ENCODE results near the gene MAG. TPM values are rescaled to one million over a fixed set of nuclear protein-coding genes. Genes with fewer than 3 reads are reported as not detected.

Gene MAG
- total RNA-seq, 1 experiment from 2014 or later: 0.41 TPM

DNA sequence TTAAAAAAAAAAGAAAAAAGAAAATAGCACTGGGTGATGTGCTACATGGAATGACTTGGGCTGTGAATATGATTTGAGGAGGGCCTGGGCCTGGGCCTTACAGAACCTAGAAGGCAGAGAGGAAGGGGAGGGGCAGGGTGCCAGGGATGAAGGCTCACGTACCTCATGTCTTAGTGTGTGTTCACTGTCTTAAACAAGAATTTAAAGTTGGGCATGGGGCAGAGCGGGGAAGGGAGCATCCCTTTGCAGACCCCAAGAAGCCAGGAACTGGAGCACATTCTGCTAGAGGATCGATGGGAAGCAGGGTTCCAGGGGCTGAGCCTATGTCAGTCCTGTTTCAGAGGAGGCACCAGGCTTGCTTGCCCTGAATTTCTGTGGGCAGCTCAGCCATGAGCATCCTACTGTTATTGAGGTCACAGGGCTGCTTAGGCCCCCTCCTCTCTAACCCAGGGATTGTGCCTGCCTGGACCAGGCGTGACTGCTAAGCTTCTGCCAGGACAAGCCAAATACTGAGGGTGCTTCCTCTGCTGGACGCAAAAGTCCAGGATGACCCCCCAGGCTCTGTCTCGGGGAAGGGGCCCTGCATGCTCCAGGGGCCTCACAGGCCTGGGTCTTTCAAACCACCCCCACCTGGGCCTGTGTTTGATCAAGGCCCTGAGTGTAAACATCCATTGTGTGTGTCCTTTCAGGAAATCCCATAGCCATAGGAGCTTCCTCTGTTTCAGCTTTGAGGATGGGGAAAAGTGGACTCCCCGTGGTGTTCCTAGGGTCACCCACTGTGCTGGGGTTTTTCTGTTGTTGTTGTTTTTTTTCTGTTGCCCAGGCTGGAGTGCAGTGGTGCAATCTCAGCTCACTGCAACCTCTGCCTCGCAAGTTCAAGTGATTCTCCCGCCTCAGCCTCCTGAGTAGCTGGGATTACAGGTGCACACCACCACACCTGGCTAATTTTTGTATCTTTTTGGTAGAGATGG, 38.4 kb upstream of the MAG start:
- H3K9me3 Mint-ChIP-seq (ENCODE audit: unreplicated experiment): no peaks in the 10 kb centered on the region
- H3K4me1 Mint-ChIP-seq (ENCODE audit: low read depth, unreplicated experiment): peaks cover 13% of the 10 kb centered on the region
- no peaks in the 10 kb centered on the region for H3K27me3 Mint-ChIP-seq (ENCODE audit: insufficient read depth, unreplicated experiment)
- Histone ChIP-seq H3K9me3 (no peaks in the 10 kb centered on the region), H3K4me1 (no peaks in the 10 kb centered on the region), H3K27me3 (replicated peaks; ENCODE audit: control insufficient read depth, insufficient read depth, low read length) (no peaks in the 10 kb centered on the region), H3K36me3 (ENCODE audit: control insufficient read depth, insufficient read depth, low read length) (peaks cover 14% of the 10 kb centered on the region), H3K4me3 (ENCODE audit: low read depth, low read length) (no peak overlapping the region)
- CTCF ChIA-PET: no interaction called here
- H3K4me3 Mint-ChIP-seq (ENCODE audit: unreplicated experiment): no peak overlapping the region
- no peak for DNase-seq
- no peak overlapping the region for H3K27ac Mint-ChIP-seq (ENCODE audit: unreplicated experiment)
- POLR2A ChIA-PET: interaction anchor here (0.5 to 0.8 kb wide), 2 partner anchors 11 to 15 kb away, joined by 3 read pairs; no protein-coding TSS in a partner anchor
- no peak for TF ChIP-seq CTCF (IDR thresholded peaks at IDR 0.05; ENCODE audit: insufficient read depth in 1 of 2, low read depth in 1 of 2, low read length in 1 of 2, severe bottlenecking in 1 of 2, unreplicated experiment in 1 of 2)
- intact Hi-C loops (cut with micrococcal nuclease; ENCODE audit: unreplicated experiment): no loop called here
- BruUV-seq (replicated peaks): no TSS peak
- peaks cover 92% of the 10 kb centered on the region for H3K36me3 Mint-ChIP-seq (ENCODE audit: insufficient read depth, unreplicated experiment)

DNA sequence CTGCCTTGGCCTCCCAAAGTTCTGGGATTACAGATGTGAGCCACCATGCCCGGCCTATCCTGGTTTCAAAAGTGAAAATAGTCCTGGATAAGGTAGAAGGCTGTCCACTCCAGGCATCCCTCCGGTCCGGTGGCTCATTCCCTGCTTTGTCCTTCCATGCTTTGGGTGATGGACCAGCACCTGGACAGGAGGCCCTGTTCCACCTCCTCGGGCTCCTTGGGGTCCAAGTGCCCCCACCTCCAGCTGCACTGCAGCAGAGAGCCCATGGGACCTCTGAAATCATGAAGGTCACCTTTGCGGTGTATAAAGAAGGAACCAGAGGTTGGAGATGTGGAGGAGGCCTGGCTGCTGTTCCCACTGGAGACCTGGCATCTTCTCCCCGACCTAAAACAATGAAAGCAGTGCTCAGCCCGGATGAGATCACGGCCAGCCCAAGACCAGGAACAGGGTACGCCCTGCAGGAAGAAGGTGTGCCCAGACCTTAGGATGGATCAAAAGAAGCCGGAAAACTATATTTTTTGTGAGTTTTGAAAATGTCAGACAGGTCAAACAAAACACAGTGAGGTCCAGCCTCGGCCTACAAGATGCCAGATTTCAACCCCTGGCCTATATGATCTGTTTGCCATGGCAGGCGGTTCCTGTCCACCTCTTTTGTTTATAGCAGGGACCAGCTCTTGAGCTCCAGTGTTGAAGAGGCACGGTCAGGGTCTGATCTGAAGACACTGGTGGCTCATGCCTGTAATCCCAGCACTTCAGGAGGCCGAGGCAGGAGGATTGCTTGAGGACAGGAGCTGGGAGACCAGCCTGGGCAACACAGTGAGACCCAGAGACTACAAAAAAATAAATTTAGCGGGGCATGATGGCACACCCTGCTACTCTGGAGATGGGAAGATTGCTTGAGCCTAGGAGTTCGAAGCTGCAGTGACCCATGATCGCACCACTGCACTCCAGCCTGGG, 37.3 kb upstream of the MAG start:
- peaks cover 17% of the 10 kb centered on the region for H3K36me3 ChIP-seq (ENCODE audit: control insufficient read depth, insufficient read depth, low read length)
- H3K4me1 Mint-ChIP-seq (ENCODE audit: low read depth, unreplicated experiment): peaks cover 9% of the 10 kb centered on the region
- H3K4me3 ChIP-seq (ENCODE audit: low read depth, low read length): no peak overlapping the region
- BruUV-seq (replicated peaks): no TSS peak
- no peak overlapping the region for H3K4me3 Mint-ChIP-seq (ENCODE audit: unreplicated experiment)
- intact Hi-C loops (cut with micrococcal nuclease; ENCODE audit: unreplicated experiment): no loop called here
- DNase-seq: no peak
- H3K36me3 Mint-ChIP-seq (ENCODE audit: insufficient read depth, unreplicated experiment): peaks cover 92% of the 10 kb centered on the region
- no peaks in the 10 kb centered on the region for H3K27me3 ChIP-seq (replicated peaks; ENCODE audit: control insufficient read depth, insufficient read depth, low read length)
- no peak for TF ChIP-seq CTCF (IDR thresholded peaks at IDR 0.05; ENCODE audit: insufficient read depth in 1 of 2, low read depth in 1 of 2, low read length in 1 of 2, severe bottlenecking in 1 of 2, unreplicated experiment in 1 of 2)
- H3K9me3 Mint-ChIP-seq (ENCODE audit: unreplicated experiment): no peaks in the 10 kb centered on the region
- ChIA-PET CTCF (no interaction called here), POLR2A (no interaction called here)
- H3K9me3 ChIP-seq: no peaks in the 10 kb centered on the region
- no peak overlapping the region for H3K27ac Mint-ChIP-seq (ENCODE audit: unreplicated experiment)
- H3K27me3 Mint-ChIP-seq (ENCODE audit: insufficient read depth, unreplicated experiment): no peaks in the 10 kb centered on the region
- no peaks in the 10 kb centered on the region for H3K4me1 ChIP-seq

DNA sequence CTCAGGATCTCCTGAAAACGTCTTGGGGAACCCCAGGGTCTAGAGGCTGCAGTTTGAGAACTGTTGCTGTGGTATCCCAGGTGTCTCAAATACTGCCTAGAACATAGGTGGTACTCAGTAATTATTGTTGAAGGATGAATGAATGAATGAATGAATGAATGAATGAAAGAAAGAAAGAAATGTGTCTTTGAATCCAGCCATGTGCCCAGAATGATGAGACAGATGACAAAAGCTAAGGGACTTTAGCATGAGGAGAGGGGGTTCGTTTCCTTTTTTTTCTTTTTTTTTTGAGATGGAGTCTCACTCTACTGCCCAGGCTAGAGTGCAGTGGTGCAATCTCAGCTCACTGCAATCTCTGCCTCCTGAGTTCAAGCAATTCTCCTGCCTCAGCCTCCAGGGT, 35.4 kb upstream of the MAG start:
- H3K9me3 ChIP-seq: no peaks in the 10 kb centered on the region
- no peaks in the 10 kb centered on the region for H3K4me1 Mint-ChIP-seq (ENCODE audit: low read depth, unreplicated experiment)
- no peak overlapping the region for H3K4me3 ChIP-seq (ENCODE audit: low read depth, low read length)
- ChIA-PET POLR2A (interaction anchor here (0.5 to 0.6 kb wide), 2 partner anchors 32 to 238 kb away, joined by 3 to 4 read pairs; no protein-coding TSS in a partner anchor), CTCF (interaction anchor here (1.3 kb wide), 1 partner anchor 13 kb away, joined by 3 read pairs; no protein-coding TSS in a partner anchor)
- H3K36me3 ChIP-seq (ENCODE audit: control insufficient read depth, insufficient read depth, low read length): peaks cover 12% of the 10 kb centered on the region
- no peak for DNase-seq
- no peaks in the 10 kb centered on the region for H3K4me1 ChIP-seq
- H3K27ac Mint-ChIP-seq (ENCODE audit: unreplicated experiment): no peak overlapping the region
- H3K27me3 ChIP-seq (replicated peaks; ENCODE audit: control insufficient read depth, insufficient read depth, low read length): no peaks in the 10 kb centered on the region
- H3K4me3 Mint-ChIP-seq (ENCODE audit: unreplicated experiment): no peak overlapping the region
- peaks cover 92% of the 10 kb centered on the region for H3K36me3 Mint-ChIP-seq (ENCODE audit: insufficient read depth, unreplicated experiment)
- no peak for TF ChIP-seq CTCF (IDR thresholded peaks at IDR 0.05; ENCODE audit: insufficient read depth in 1 of 2, low read depth in 1 of 2, low read length in 1 of 2, severe bottlenecking in 1 of 2, unreplicated experiment in 1 of 2)
- no peaks in the 10 kb centered on the region for H3K9me3 Mint-ChIP-seq (ENCODE audit: unreplicated experiment)
- intact Hi-C loops (cut with micrococcal nuclease; ENCODE audit: unreplicated experiment): no loop called here
- BruUV-seq (replicated peaks): no TSS peak
- H3K27me3 Mint-ChIP-seq (ENCODE audit: insufficient read depth, unreplicated experiment): no peaks in the 10 kb centered on the region
